AG04450 (cell line): ENCODE measurements around the gene NAV1. TPM values are rescaled to one million over a fixed set of nuclear protein-coding genes. Genes with fewer than 3 reads are reported as not detected.

Experiments
- CTCF ChIA-PET: fragments of 300-600, 350-600 bp; formaldehyde crosslinking; extraction: SDS; loops from one replicate; lab custom pipeline; 2022; ENCODE audit warnings: antibody characterized with exemption, inconsistent platforms; lab: Charles Lee
- POLR2A ChIA-PET: fragments of 350-600 bp; formaldehyde crosslinking; extraction: SDS; loops from one replicate; lab custom pipeline; 2021; ENCODE audit warnings: antibody characterized with exemption, inconsistent platforms; lab: Yijun Ruan, JAX
- DNase-seq: peaks from one replicate; pipeline ENCODE4 v3.0.0-alpha.2; 2011; ENCODE audit warnings: low read depth, low spot score
- H3K27ac ChIP-seq: one replicate; pipeline ENCODE4 v1.5.1; 2012; ENCODE audit warnings: low read depth, low read length, control low read depth
- H3K27me3 ChIP-seq: one replicate; pipeline ENCODE4 v1.6.0; 2012; ENCODE audit warnings: low read length; ENCODE audit not compliant: control insufficient read depth, insufficient read depth
- H3K4me3 ChIP-seq: 2 replicates; pipeline ENCODE4 v1.5.1; 2011; ENCODE audit warnings: mild to moderate bottlenecking, low read depth, low read length, control low read depth
- H3K9me3 ChIP-seq: 2 replicates; pipeline ENCODE4 v1.5.1; 2012; ENCODE audit warnings: low read length; ENCODE audit not compliant: control insufficient read depth, insufficient read depth
- CTCF ChIP-seq: IDR thresholded peaks from 2 replicates; pipeline ENCODE4 v1.5.1; 2011; ENCODE audit warnings: low read depth, low read length, control low read depth, inconsistent platforms
- polyA plus RNA-seq: library from polyadenylated mRNA; depleted of rRNA; stranded (reverse); fragments of >200 nt; gene quantifications from 2 replicates; pipeline ENCODE4 v1.2.3, GENCODE V29; 2011

NAV1 gene
- polyA plus RNA-seq, 1 experiment = 17.5 TPM

- TF ChIP-seq CTCF = no peak
- CTCF ChIA-PET = interaction anchor here (1.0 kb wide), 1 partner anchor 22 kb away, joined by 3 read pairs; no protein-coding TSS in a partner anchor
- Histone ChIP-seq H3K27me3 (no peaks in the 10 kb centered on the region), H3K27ac (peak overlapping the region; percentile 62), H3K9me3 (no peaks in the 10 kb centered on the region), H3K4me3 (no peak overlapping the region)
- DNase-seq = no peak
- POLR2A ChIA-PET = interaction anchor here (1.1 kb wide), 1 partner anchor 97 kb away, joined by 8 read pairs; no protein-coding TSS in a partner anchor
Measured at GRCh38 chr1:201552941-201553351, 14.0 kb downstream of the NAV1 start.

- DNase-seq = no peak
- POLR2A ChIA-PET = interaction anchor here (0.8 to 1.2 kb wide), 3 partner anchors 13 to 96 kb away, joined by 3 to 8 read pairs (median 3); no protein-coding TSS in a partner anchor
- Histone ChIP-seq H3K9me3 (no peaks in the 10 kb centered on the region), H3K4me3 (no peak overlapping the region), H3K27me3 (no peaks in the 10 kb centered on the region), H3K27ac (peak overlapping the region; percentile 62)
- no peak for TF ChIP-seq CTCF
- CTCF ChIA-PET = interaction anchor here (0.8 to 1.0 kb wide), 3 partner anchors 23 to 240 kb away, joined by 3 read pairs; no protein-coding TSS in a partner anchor
Measured at GRCh38 chr1:201553496-201554189, 14.7 kb downstream of the NAV1 start.

- ChIA-PET CTCF (interaction anchor here (0.8 to 1.0 kb wide), 3 partner anchors 23 to 239 kb away, joined by 3 read pairs; no protein-coding TSS in a partner anchor), POLR2A (interaction anchor here (0.6 to 1.2 kb wide), 4 partner anchors 14 to 97 kb away, joined by 3 to 8 read pairs (median 4); no protein-coding TSS in a partner anchor)
- DNase-seq = no peak
- TF ChIP-seq CTCF = no peak
- H3K27me3 ChIP-seq = no peaks in the 10 kb centered on the region
- no peaks in the 10 kb centered on the region for H3K9me3 ChIP-seq
- H3K4me3 ChIP-seq = no peak overlapping the region
- peak overlapping the region; percentile 61 for H3K27ac ChIP-seq
Measured at GRCh38 chr1:201554190-201554600, 15.3 kb downstream of the NAV1 start.

- no peak for TF ChIP-seq CTCF
- DNase-seq = no peak
- POLR2A ChIA-PET = interaction anchor here (0.6 kb wide), 1 partner anchor 96 kb away, joined by 6 read pairs; no protein-coding TSS in a partner anchor
- no peak overlapping the region for H3K4me3 ChIP-seq
- H3K27ac ChIP-seq = no peak overlapping the region
- no peaks in the 10 kb centered on the region for H3K27me3 ChIP-seq
- CTCF ChIA-PET = interaction anchor here (0.8 to 0.9 kb wide), 3 partner anchors 42 to 238 kb away, joined by 3 read pairs; no protein-coding TSS in a partner anchor
- H3K9me3 ChIP-seq = no peaks in the 10 kb centered on the region
Measured at GRCh38 chr1:201554789-201555592, 16.1 kb downstream of the NAV1 start.
